Activated naive CD8-positive, alpha-beta T cell treated with anti-CD3 and anti-CD28 coated beads, Interleukin-2, amount 10 ng/mL, durations not matched to agents 7 days and 5 days (primary cell): ENCODE measurements around the gene FKBP8. TPM values are rescaled to one million over a fixed set of nuclear protein-coding genes. Genes with fewer than 3 reads are reported as not detected.
"Not testable (repeated sequence)": the region's sequence is repeated elsewhere in the genome, so short reads cannot be mapped to it uniquely, and the experiment has no call there.

Experiments
- ATAC-seq: fragments of 150-1000 bp; cut with Tn5 transposase; one replicate; pipeline ENCODE4 v1.10.0; 2021; ENCODE audit warnings: low read depth, moderate library complexity
- POLR2A ChIA-PET: fragments of 350-600 bp; sonication (Branson Sonifier 250); formaldehyde crosslinking; loops from one replicate; lab custom pipeline; 2021; ENCODE audit warnings: antibody characterized with exemption; lab: Charles Lee
- DNase-seq: peaks from one replicate; pipeline ENCODE4 v3.0.0; 2021
- H3K27ac Mint-ChIP-seq: one replicate; pipeline ENCODE4 v1.8.0; 2022; ENCODE audit warnings: mild to moderate bottlenecking, mixed read lengths
- H3K27me3 Mint-ChIP-seq: one replicate; pipeline ENCODE4 v1.8.0; 2022; ENCODE audit warnings: mild to moderate bottlenecking, moderate library complexity, mixed read lengths
- H3K36me3 Mint-ChIP-seq: one replicate; pipeline ENCODE4 v1.8.0; 2021; ENCODE audit warnings: mild to moderate bottlenecking, mixed read lengths
- H3K4me1 Mint-ChIP-seq: one replicate; pipeline ENCODE4 v1.8.0; 2021; ENCODE audit warnings: mixed read lengths
- H3K4me3 Mint-ChIP-seq: one replicate; pipeline ENCODE4 v1.8.0; 2022; ENCODE audit warnings: mild to moderate bottlenecking, moderate library complexity, mixed read lengths
- H3K9me3 Mint-ChIP-seq: one replicate; pipeline ENCODE4 v1.8.0; 2021; ENCODE audit warnings: mixed read lengths
- total RNA-seq, 2 experiments: library from RNA; stranded (reverse); gene quantifications; one replicate each; pipeline ENCODE4 v1.2.3, GENCODE V29; 2021

FKBP8 gene
- total RNA-seq, 2 experiments from 2014 or later: 261 to 275 TPM

DNA sequence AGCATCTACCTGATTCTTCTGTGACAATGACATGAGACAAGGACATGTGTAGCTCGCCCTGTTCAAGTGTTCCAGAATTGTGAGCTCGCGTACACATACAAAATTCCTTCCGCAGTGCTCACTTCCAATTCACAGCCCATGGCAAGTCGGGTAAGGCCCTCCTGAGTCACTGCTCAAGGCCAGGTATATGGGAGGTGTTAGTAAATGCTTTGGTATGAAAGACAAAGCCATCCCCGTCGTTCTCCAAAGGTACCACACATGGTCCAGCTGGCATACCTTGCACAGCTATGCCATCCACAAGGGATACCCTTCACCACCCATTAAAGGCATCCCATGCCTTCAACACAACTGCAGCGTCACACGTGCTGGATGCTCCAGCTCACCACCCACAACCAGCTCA lies 17.1 kb downstream of the FKBP8 start:
- POLR2A ChIA-PET: interaction anchor here (0.6 to 0.9 kb wide), 2 partner anchors 13 to 16 kb away, joined by 3 to 7 read pairs; no protein-coding TSS in a partner anchor
- DNase-seq (no peak), ATAC-seq (no peak)
- H3K27ac Mint-ChIP-seq: no peak overlapping the region
- no peaks in the 10 kb centered on the region for H3K27me3 Mint-ChIP-seq
- H3K4me1 Mint-ChIP-seq: peaks cover 1% of the 10 kb centered on the region
- H3K9me3 Mint-ChIP-seq: no peaks in the 10 kb centered on the region
- no peak overlapping the region for H3K4me3 Mint-ChIP-seq
- peaks cover 2% of the 10 kb centered on the region for H3K36me3 Mint-ChIP-seq

DNA sequence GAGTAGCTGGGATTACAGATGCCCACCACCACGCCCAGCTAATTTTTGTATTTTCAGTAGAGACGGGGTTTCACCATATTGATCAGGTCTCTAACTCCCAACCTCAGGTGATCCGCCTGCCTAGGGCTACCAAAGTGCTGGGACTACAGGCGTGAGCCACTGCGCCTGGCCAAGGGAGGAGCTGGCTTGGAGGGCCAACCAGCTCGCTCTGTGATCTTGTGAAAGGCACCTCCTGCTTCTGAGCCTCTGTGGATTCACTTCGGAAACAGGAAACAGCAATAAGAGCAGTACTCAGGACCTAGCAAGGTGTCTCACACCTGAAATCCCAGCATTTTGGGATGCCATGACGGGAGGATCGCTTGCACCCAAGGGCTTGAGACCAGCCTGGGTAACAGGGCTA lies 19.5 kb downstream of the FKBP8 start:
- Mint-ChIP-seq H3K4me3 (no peak overlapping the region), H3K36me3 (no peaks in the 10 kb centered on the region), H3K27ac (peak overlapping the region; percentile 54), H3K27me3 (no peaks in the 10 kb centered on the region), H3K9me3 (no peaks in the 10 kb centered on the region), H3K4me1 (peaks cover 5% of the 10 kb centered on the region)
- POLR2A ChIA-PET: interaction anchor here (1.6 to 5.3 kb wide), 3 partner anchors 34 to 308 kb away, joined by 6 to 40 read pairs (median 32); partner anchors contain the start of genes KXD1, REX1BD and UPF1
- ATAC-seq (no peak), DNase-seq (no peak)

DNA sequence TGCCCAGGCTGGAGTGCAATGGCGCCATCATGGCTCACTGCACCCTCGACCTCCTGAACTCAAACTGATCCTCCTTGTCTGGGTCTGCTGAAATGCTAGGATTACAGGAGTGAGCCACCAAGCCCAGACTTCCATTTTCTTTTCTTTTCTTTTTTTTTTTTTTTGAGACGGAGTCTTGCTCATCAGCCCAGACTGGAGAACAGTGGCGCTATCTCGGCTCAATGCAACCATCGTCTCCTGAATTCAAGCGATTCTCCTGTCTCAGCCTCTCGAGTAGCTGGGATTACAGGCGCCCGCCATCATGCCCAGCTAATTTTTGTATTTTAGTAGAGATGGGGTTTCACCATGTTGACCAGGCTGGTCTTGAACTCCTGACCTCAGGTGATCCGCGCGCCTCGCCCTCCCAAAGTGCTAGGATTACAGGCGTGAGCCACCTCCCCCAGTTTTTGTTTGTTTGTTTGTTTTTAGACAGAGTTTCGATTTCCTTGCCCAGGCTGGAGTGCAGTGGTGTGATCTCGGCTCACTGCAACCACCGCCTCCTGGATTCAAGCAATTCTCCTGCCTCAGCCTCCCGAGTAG lies 20.4 kb downstream of the FKBP8 start:
- H3K9me3 Mint-ChIP-seq, DNase-seq, H3K36me3 Mint-ChIP-seq, ATAC-seq, H3K4me1 Mint-ChIP-seq, H3K27me3 Mint-ChIP-seq: not testable (repeated sequence)
- POLR2A ChIA-PET: interaction anchor here (0.6 to 5.3 kb wide), 13 partner anchors 9 to 993 kb away, joined by 3 to 40 read pairs (median 7); partner anchors contain the start of genes KXD1, NDUFA13, REX1BD and UBA52
- Mint-ChIP-seq H3K27ac (peak overlapping the region; percentile 95), H3K4me3 (peak overlapping the region; percentile 98)

DNA sequence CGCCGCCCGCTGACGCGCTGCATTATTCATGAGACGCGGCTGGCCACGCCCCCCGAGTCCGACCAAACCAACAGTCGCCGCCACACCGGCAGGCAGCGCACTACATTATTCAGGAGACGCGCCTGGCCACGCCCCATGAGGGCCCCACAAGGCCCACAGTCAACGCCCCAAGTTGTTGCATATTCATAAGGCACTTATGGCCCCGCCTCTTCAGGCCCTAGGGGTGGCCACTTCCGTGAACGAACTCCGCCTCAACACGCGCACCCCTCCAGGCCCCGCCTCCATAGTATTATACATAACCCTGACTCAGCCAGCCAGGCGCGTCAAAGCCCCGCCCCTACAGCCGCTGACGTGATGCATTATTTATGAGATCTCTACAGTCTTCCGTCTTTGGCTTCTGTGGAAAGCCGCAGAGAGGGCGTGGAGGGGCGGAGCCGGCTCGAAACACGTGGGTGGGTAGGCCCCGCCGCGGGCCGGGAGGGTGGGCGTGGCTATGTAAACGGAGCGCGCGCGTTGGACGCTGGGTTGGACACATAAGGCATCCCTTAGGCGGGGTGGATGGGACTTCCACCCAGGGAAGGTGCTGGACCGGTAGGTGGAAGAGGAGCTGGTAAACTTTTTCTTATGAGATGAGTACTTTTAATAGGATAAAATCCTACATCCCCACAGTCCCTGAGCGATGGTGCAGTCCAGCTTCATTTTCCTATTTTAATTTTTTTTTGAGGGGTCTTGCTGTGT lies 21.1 kb downstream of the FKBP8 start:
- H3K4me3 Mint-ChIP-seq: peak overlapping the region; percentile 98
- H3K36me3 Mint-ChIP-seq: no peaks in the 10 kb centered on the region
- ATAC-seq (peak; percentile 92), DNase-seq (peak; percentile 100)
- POLR2A ChIA-PET: interaction anchor here (0.6 to 5.3 kb wide), 16 partner anchors 9 to 994 kb away, joined by 3 to 40 read pairs (median 7); partner anchors contain the start of genes FKBP8, KXD1, NDUFA13 and REX1BD
- H3K27me3 Mint-ChIP-seq: no peaks in the 10 kb centered on the region
- H3K27ac Mint-ChIP-seq: peak overlapping the region; percentile 95
- no peaks in the 10 kb centered on the region for H3K9me3 Mint-ChIP-seq
- peaks cover 5% of the 10 kb centered on the region for H3K4me1 Mint-ChIP-seq

DNA sequence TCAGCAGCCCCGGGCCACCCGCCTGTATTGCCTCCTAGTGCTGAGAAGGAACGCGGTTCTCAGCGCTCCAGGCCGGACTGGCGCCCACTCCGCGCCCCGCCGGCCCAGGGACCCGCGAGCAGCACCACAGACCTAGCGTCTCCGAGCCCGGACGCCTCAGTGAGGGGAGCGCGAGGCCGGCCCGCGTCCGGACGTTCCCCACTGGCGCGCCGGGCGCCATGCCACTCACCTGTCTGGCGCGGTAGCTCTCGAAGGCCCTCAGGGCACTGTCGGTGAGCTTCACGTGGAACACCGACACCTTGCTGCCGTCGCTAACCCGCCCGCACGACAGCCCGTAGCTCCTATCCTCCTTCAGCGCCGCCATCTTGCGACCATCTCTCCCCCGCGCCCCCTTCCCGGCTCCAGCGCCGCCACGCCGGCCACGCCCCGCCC lies 21.7 kb downstream of the FKBP8 start, which contains the start of gene ELL:
Gene ELL, minus strand, starts transcription at position 379 of the 432 bp plus-strand sequence. Its CDS starts 15 bp downstream, at position 364.
- H3K4me1 Mint-ChIP-seq: peaks cover 5% of the 10 kb centered on the region
- H3K27ac Mint-ChIP-seq: peak within 1 kb of the TSS; percentile 95
- POLR2A ChIA-PET: interaction anchor here (0.6 to 5.3 kb wide), 14 partner anchors 10 to 682 kb away, joined by 3 to 40 read pairs (median 8); partner anchors contain the start of genes FKBP8, KXD1, REX1BD and UBA52
- peak; percentile 8 for ATAC-seq
- no peaks in the 10 kb centered on the region for H3K9me3 Mint-ChIP-seq
- H3K4me3 Mint-ChIP-seq: peak within 1 kb of the TSS; percentile 98
- H3K27me3 Mint-ChIP-seq: no peaks in the 10 kb centered on the region
- no peaks in the 10 kb centered on the region for H3K36me3 Mint-ChIP-seq
- DNase-seq: no peak

DNA sequence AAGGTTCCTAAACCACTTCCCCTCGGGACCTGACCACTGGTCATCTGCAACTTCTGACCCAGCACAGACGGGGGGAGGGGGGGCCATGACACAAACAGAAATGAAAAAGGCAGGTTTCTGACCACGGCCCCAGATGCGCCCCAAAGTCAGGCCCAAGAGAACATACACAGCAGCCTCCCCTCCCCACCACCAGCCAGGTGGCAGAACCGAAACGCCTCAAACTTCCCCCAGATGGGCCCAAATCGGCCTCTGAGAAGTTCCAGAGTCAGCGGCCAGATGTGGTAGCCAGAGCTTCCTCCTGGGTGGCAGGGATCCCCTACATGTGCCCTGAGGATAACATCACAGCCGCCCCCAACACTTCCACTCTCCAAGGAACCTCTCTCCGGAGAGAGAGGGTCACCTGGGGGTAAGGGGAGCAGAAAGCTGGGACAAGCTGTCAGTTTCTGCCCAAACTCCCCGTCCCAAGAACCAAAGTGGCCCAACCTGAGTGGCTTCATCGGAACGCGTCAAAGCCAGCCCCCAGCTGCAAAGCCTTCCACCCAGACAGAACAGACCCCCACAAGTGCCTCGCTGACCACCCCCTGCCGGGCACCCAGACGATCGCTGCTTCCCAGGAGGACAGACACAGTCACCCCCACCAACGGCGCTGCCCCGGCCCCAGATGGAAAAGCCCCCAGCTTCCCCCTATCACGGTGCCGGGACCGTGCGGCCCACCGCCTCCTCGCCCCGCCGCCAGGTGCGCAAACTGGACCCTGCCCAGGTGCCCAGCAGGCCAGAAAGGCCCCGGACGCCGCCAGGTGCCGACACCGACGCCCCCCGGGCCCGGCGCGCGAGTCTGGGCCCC lies 22.3 kb downstream of the FKBP8 start:
- Mint-ChIP-seq H3K27me3 (no peaks in the 10 kb centered on the region), H3K9me3 (no peaks in the 10 kb centered on the region), H3K36me3 (no peaks in the 10 kb centered on the region), H3K4me1 (peaks cover 5% of the 10 kb centered on the region), H3K27ac (peak overlapping the region; percentile 94), H3K4me3 (peak overlapping the region; percentile 98)
- no peak for DNase-seq
- no peak for ATAC-seq
- POLR2A ChIA-PET: interaction anchor here (0.6 to 5.3 kb wide), 15 partner anchors 9 to 239 kb away, joined by 3 to 40 read pairs (median 7); partner anchors contain the start of genes FKBP8, KXD1, REX1BD and UBA52

DNA sequence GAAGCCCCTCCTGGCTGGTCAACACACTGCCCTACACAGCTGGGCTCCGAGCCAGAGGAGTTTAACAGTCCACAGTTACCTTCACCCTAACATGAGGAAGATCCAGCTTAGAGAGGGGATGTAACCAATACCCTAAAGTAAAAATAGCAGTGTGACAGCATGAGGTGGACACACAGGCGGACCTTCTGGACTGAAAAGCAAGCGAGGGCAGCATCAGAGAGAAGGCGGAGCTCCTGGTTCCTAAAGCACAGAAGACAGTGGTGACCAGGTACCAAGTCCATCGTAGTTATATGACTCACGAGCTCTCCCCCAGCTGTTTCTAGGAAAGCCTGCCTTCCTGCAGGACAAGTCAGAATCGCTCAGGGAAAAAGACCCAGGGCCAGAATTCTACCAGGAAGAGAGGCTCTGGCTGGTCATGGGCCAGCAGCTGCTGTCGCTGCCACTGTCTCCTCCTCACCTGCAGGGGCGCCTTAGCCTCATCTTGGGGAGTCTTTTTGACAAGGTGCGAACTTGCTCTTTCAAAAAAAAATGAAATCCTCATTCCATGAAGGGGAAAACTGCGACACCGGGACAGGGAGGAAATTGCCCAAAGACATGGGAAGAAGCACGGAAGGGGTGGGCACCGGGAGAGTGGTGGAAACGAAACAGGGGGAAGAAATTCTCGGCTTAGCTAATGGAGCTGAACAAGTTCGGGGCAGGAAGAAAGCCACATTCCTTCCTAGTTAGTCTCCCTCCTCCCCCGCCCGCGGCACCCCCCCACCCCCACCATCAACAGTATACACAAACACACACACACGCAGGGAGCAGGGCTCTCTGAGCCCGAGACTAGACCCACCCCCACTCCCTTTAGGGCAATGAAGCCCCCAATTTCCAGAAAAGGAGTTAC lies 23.2 kb downstream of the FKBP8 start:
- ATAC-seq (no peak), DNase-seq (peak; percentile 68)
- H3K36me3 Mint-ChIP-seq: no peaks in the 10 kb centered on the region
- peak overlapping the region; percentile 94 for H3K27ac Mint-ChIP-seq
- H3K9me3 Mint-ChIP-seq: no peaks in the 10 kb centered on the region
- no peaks in the 10 kb centered on the region for H3K27me3 Mint-ChIP-seq
- peak overlapping the region; percentile 98 for H3K4me3 Mint-ChIP-seq
- H3K4me1 Mint-ChIP-seq: peaks cover 5% of the 10 kb centered on the region
- POLR2A ChIA-PET: interaction anchor here (0.6 to 5.3 kb wide), 12 partner anchors 8 to 238 kb away, joined by 3 to 40 read pairs (median 6); partner anchors contain the start of genes FKBP8, KXD1, REX1BD and UBA52

DNA sequence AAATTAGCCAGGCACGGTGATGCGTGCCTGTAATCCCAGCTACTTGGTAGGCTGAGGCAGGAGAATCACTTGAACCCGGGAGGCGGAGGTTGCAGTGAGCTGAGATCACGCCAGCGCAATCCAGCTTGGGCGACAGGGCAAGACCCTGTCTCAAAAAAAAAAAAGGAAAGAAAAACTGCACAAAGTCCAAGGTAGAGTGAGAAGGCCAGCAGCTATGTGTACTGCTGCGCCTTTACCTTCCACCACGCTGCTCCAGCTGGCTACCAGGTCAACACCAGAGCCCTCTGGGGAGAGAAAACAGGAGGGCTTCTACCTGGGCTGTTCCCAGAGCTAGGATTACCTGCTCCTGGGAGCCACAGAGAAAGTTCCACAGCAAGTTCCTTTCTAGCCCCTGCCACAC lies 24.7 kb downstream of the FKBP8 start:
- DNase-seq: no peak
- ATAC-seq: no peak
- H3K36me3 Mint-ChIP-seq: no peaks in the 10 kb centered on the region
- no peaks in the 10 kb centered on the region for H3K27me3 Mint-ChIP-seq
- H3K4me3 Mint-ChIP-seq: no peak overlapping the region
- no peaks in the 10 kb centered on the region for H3K9me3 Mint-ChIP-seq
- peaks cover 5% of the 10 kb centered on the region for H3K4me1 Mint-ChIP-seq
- no peak overlapping the region for H3K27ac Mint-ChIP-seq
- POLR2A ChIA-PET: interaction anchor here (2.2 to 5.3 kb wide), 2 partner anchors 12 to 70 kb away, joined by 12 to 40 read pairs; partner anchors contain the start of gene REX1BD

DNA sequence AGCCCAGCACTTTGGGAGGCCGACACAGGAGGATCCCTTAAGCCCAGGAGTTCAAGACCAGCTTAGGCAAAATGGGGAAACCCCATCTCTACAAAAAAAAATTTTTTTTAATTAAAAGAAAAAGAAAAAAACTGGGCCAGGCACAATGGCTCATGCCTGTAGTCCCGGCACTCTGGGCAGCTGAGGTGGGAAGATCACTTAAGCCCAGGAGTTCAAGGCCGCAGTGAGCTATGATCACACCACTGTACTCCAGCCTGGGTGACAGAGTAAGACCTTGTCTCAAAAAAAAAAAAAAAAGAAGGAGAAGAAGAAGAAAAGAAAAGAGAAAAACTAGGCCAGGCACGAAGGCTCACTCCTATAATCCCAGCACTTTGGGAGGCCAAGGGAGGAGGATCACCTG lies 25.8 kb downstream of the FKBP8 start:
- Mint-ChIP-seq H3K27me3 (no peaks in the 10 kb centered on the region), H3K4me1 (peaks cover 5% of the 10 kb centered on the region), H3K9me3 (no peaks in the 10 kb centered on the region), H3K36me3 (no peaks in the 10 kb centered on the region), H3K4me3 (no peak overlapping the region), H3K27ac (no peak overlapping the region)
- POLR2A ChIA-PET: interaction anchor here (1.3 kb wide), 1 partner anchor 11 kb away, joined by 3 read pairs; no protein-coding TSS in a partner anchor
- no peak for DNase-seq
- ATAC-seq: no peak

DNA sequence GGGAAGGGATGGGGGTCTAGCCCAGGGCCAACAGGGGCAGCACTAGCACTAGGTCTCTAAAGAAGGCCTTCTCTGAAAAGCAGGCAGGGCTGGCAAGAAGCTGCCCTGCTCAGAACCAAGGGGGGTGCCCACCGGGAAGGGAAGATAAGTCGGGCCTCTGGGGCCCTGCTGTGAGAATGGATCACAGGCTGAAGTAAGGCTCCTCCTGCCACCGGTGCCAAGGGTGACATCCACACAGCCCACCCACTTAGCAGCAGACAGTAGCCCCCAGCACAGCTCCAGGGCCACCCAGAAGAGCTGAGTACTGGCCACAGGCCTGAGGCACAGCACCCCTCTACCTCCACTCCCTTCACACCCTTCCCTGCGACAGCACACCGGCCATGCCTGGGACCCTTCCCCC lies 27.4 kb downstream of the FKBP8 start:
- Mint-ChIP-seq H3K36me3 (no peaks in the 10 kb centered on the region), H3K4me3 (no peak overlapping the region), H3K4me1 (peaks cover 3% of the 10 kb centered on the region), H3K27me3 (no peaks in the 10 kb centered on the region), H3K27ac (peak overlapping the region; percentile 25), H3K9me3 (no peaks in the 10 kb centered on the region)
- DNase-seq (no peak), ATAC-seq (no peak)
- POLR2A ChIA-PET: no interaction called here

DNA sequence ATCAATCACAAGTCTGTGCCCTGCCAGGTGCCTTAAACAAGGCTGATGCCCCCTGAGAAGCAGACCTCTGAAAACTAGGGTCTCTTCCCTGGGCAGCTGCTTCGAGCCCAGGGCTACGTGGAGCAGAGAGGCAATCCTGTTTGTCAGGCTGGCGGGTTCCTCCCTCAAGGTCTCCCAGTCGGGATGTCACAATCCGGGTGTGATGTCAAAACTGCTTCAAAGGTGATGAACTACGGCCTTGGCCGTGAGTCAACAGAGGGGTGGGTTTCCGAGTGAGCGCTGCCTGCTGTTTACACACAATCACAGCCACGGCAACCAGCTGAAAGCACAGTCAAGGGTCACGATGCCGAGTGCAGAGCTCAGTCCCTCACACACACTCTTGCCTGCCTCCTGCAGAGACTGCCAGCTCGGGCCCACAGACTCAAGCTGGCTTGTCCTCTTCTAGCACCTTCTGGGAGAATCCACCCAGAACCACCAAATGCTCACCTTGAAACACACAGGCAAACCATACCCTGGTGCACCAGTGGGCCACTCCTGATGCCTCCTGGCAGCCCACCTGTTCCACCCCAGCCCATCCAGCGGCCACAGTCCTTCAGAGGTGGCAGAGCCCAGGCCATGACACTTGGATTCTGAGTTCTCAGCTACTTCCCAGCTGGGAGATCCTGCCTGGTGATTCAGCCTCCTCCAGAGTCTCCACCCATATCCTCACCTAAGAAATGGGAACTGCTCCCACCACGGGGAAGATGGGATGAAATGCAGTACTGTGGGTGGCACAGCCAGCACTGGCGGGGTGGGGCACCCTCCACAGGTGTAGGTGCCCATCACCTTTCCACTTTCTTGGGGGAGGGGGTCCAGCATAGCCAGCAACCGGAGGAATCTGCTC lies 28.3 kb downstream of the FKBP8 start:
- Mint-ChIP-seq H3K36me3 (no peaks in the 10 kb centered on the region), H3K4me1 (peaks cover 1% of the 10 kb centered on the region), H3K4me3 (no peak overlapping the region), H3K27ac (no peak overlapping the region), H3K27me3 (no peaks in the 10 kb centered on the region), H3K9me3 (no peaks in the 10 kb centered on the region)
- ATAC-seq (no peak), DNase-seq (no peak)
- POLR2A ChIA-PET: no interaction called here
